ENCODE measurements around the gene VGLL4. TPM values are rescaled to one million over a fixed set of nuclear protein-coding genes. Genes with fewer than 3 reads are reported as not detected.

The VGLL4 gene, protein sequence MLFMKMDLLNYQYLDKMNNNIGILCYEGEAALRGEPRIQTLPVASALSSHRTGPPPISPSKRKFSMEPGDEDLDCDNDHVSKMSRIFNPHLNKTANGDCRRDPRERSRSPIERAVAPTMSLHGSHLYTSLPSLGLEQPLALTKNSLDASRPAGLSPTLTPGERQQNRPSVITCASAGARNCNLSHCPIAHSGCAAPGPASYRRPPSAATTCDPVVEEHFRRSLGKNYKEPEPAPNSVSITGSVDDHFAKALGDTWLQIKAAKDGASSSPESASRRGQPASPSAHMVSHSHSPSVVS
- 82.6 and 111 TPM in 2 replicates for total RNA-seq (ENCODE audit: low replicate concordance)

DNA sequence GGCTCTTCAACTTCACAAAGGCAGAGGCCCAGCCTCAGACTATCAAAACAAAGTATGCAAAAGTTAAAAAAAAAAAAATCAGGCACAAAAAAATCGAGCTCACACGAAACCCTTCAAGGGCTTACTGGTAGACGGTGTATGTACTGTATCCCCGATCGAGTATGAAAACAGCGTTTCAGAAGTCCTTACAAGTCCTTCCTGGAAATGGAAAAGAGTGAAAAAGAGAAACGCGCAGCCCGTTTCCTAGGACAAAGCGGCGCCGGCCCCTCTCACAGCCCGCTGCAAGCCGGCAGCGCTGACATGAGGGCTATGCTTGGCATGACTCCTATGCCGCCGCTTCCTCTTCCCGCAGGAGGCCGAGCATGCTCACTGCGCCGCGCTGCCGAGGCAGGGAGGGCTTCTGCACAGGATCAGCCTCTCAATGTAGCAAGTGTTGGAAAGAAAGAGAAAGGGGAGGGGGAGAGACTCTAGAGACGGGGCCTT is at the start of gene VGLL4:
VGLL4 (minus strand) TSS at position 311 of the 483 bp plus-strand sequence. CDS start 397 bp downstream, outside the sequence.
- H3K79me2 ChIP-seq (ENCODE audit: low read depth), result peaks cover 50% of the 10 kb centered on the region
- Mint-ChIP-seq H3K4me1 (peaks cover 42% of the 10 kb centered on the region), H3K9me3 (no peaks in the 10 kb centered on the region), H3K4me3 (peak within 1 kb of the TSS; percentile 97), H3K27me3 (ENCODE audit: insufficient read depth, low read depth) (peaks cover 2% of the 10 kb centered on the region), H3K36me3 (peaks cover 7% of the 10 kb centered on the region), H3K27ac (peak within 1 kb of the TSS; percentile 100)
- peak within 1 kb of the TSS; percentile 93 for H3K4me2 ChIP-seq
- peak; percentile 96 for DNase-seq (ENCODE audit: low spot score)
- H3K27ac ChIP-seq, result peak within 1 kb of the TSS; percentile 90
- H3K9me3 ChIP-seq (ENCODE audit: low read depth), result no peaks in the 10 kb centered on the region
- H3F3A ChIP-seq (ENCODE audit: low read depth), result peaks cover 38% of the 10 kb centered on the region
- peak within 1 kb of the TSS; percentile 84 for H3K4me3 ChIP-seq
- no peaks in the 10 kb centered on the region for H3K27me3 ChIP-seq
- H3K36me3 ChIP-seq, result no peaks in the 10 kb centered on the region
- peaks cover 28% of the 10 kb centered on the region for H4K20me1 ChIP-seq (ENCODE audit: low read depth)
- H2AFZ ChIP-seq (replicated peaks), result peak within 1 kb of the TSS; percentile 15
- TF ChIP-seq, protein P1, sequence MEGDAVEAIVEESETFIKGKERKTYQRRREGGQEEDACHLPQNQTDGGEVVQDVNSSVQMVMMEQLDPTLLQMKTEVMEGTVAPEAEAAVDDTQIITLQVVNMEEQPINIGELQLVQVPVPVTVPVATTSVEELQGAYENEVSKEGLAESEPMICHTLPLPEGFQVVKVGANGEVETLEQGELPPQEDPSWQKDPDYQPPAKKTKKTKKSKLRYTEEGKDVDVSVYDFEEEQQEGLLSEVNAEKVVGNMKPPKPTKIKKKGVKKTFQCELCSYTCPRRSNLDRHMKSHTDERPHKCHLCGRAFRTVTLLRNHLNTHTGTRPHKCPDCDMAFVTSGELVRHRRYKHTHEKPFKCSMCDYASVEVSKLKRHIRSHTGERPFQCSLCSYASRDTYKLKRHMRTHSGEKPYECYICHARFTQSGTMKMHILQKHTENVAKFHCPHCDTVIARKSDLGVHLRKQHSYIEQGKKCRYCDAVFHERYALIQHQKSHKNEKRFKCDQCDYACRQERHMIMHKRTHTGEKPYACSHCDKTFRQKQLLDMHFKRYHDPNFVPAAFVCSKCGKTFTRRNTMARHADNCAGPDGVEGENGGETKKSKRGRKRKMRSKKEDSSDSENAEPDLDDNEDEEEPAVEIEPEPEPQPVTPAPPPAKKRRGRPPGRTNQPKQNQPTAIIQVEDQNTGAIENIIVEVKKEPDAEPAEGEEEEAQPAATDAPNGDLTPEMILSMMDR (IDR thresholded peaks at IDR 0.05), result no peak
- no peak for TF ChIP-seq EZH2 (IDR thresholded peaks at IDR 0.05)
- no peak for TF ChIP-seq EZH2phosphoT487 (IDR thresholded peaks at IDR 0.05)
- H3K4me1 ChIP-seq, result peaks cover 21% of the 10 kb centered on the region
- peak within 1 kb of the TSS; percentile 72 for H3K9ac ChIP-seq

DNA sequence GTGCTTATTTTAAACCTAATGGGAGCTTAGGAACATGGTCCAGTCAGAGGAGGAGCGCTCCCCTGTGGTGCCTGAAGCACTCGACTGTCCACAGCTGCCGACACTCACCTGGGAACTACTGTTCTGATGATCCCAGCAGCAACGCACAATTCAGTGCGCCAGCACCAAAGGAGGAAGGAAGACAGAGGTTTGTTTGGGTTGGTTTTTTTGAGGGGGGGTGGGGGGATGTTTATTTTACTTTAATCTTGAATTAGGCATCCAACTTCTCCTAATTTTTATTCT is 48.8 kb upstream of the VGLL4 start:
- Histone ChIP-seq H3K9ac (no peak overlapping the region), H3K4me3 (no peak overlapping the region), H3K36me3 (no peaks in the 10 kb centered on the region), H4K20me1 (ENCODE audit: low read depth) (no peaks in the 10 kb centered on the region), H3K4me2 (no peak overlapping the region), H2AFZ (replicated peaks) (no peak overlapping the region), H3K27ac (no peak overlapping the region), H3K4me1 (peaks cover 24% of the 10 kb centered on the region), H3K9me3 (ENCODE audit: low read depth) (no peaks in the 10 kb centered on the region), H3K27me3 (no peaks in the 10 kb centered on the region), H3F3A (ENCODE audit: low read depth) (peaks cover 18% of the 10 kb centered on the region), H3K79me2 (ENCODE audit: low read depth) (no peaks in the 10 kb centered on the region)
- no peak for TF ChIP-seq EZH2phosphoT487 (IDR thresholded peaks at IDR 0.05)
- no peak for TF ChIP-seq EZH2 (IDR thresholded peaks at IDR 0.05)
- TF ChIP-seq, protein P1 (IDR thresholded peaks at IDR 0.05), result no peak
- peaks cover 20% of the 10 kb centered on the region for H3K4me1 Mint-ChIP-seq
- H3K4me3 Mint-ChIP-seq, result no peak overlapping the region
- H3K36me3 Mint-ChIP-seq, result no peaks in the 10 kb centered on the region
- no peaks in the 10 kb centered on the region for H3K27me3 Mint-ChIP-seq (ENCODE audit: insufficient read depth, low read depth)
- H3K9me3 Mint-ChIP-seq, result no peaks in the 10 kb centered on the region
- no peak for DNase-seq (ENCODE audit: low spot score)
- H3K27ac Mint-ChIP-seq, result no peak overlapping the region

DNA sequence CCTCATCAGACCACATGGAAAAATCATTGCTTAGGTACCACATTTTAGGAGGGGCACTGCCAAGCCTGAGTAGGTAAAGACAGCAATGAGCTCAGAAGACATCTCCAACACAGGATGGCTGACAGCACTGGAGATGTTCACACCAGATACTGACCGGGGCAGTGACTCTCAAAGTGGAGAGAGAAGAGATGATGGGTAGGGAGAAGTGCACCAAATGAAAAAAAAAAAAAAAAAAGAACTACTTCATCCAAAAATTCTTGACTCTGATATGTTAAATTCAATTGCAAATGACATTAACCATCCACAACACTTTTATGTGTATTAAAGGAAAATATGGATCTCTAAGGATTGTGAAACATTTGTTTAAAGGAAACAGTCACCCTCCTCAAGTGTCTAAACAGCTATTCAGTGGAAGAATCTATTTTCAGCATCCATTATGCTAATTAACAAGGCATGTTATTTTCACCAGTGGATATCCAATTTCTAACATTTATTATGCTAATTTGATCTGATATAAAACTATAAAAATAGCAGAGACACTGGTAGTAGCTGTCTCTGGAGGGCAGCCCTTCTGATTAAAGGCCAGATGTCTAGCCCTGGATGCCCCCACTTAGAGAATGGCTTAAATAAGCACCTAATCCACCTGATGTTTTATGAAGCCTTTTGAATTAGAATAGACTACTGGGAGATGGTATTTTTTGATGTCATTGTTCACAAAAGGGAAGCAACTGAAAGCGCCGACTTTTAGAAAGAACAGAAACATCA is 48.2 kb upstream of the VGLL4 start:
- Histone ChIP-seq H3K4me1 (peaks cover 24% of the 10 kb centered on the region), H3K27ac (peak overlapping the region; percentile 9), H3K9ac (no peak overlapping the region), H3K27me3 (no peaks in the 10 kb centered on the region), H3K4me2 (no peak overlapping the region), H4K20me1 (ENCODE audit: low read depth) (no peaks in the 10 kb centered on the region), H3K79me2 (ENCODE audit: low read depth) (no peaks in the 10 kb centered on the region), H3K9me3 (ENCODE audit: low read depth) (no peaks in the 10 kb centered on the region), H3F3A (ENCODE audit: low read depth) (peaks cover 18% of the 10 kb centered on the region), H2AFZ (replicated peaks) (no peak overlapping the region), H3K4me3 (no peak overlapping the region), H3K36me3 (no peaks in the 10 kb centered on the region)
- peaks cover 20% of the 10 kb centered on the region for H3K4me1 Mint-ChIP-seq
- TF ChIP-seq EZH2 (IDR thresholded peaks at IDR 0.05) (no peak), EZH2phosphoT487 (IDR thresholded peaks at IDR 0.05) (no peak)
- no peak for DNase-seq (ENCODE audit: low spot score)
- no peak overlapping the region for H3K27ac Mint-ChIP-seq
- H3K36me3 Mint-ChIP-seq, result no peaks in the 10 kb centered on the region
- no peaks in the 10 kb centered on the region for H3K27me3 Mint-ChIP-seq (ENCODE audit: insufficient read depth, low read depth)
- H3K9me3 Mint-ChIP-seq, result no peaks in the 10 kb centered on the region
- no peak overlapping the region for H3K4me3 Mint-ChIP-seq

Measured in neural progenitor cell (in vitro differentiated cells).